ENCODE measurements around the gene CTNNB1.

The CTNNB1 gene

GRCh38 chr3:41182504-41183059 lies 16.7 kb upstream of the CTNNB1 start:
- in situ Hi-C loops (cut with HindIII; ENCODE audit: low pct_ligation_motif_present, low sequenced_read_pairs): no loop called here
- Histone ChIP-seq H3K27ac (no peak overlapping the region), H3K4me3 (ENCODE audit: low read depth, low read length) (no peak overlapping the region), H3K36me3 (replicated peaks) (no peaks in the 10 kb centered on the region), H3K27me3 (replicated peaks) (no peaks in the 10 kb centered on the region)
- no peak for DNase-seq
- TF ChIP-seq CTCF (IDR thresholded peaks at IDR 0.05; ENCODE audit: low read depth, low read length, missing control alignments): no peak

- no peaks in the 10 kb centered on the region for H3K27me3 ChIP-seq (replicated peaks)
- in situ Hi-C loops (cut with HindIII; ENCODE audit: low pct_ligation_motif_present, low sequenced_read_pairs): no loop called here
- TF ChIP-seq CTCF (IDR thresholded peaks at IDR 0.05; ENCODE audit: low read depth, low read length, missing control alignments): no peak
- no peaks in the 10 kb centered on the region for H3K36me3 ChIP-seq (replicated peaks)
- H3K27ac ChIP-seq: no peak overlapping the region
- no peak for DNase-seq
- no peak overlapping the region for H3K4me3 ChIP-seq (ENCODE audit: low read depth, low read length)
Observed at GRCh38 chr3:41184394-41184793, 14.9 kb upstream of the CTNNB1 start.

- no peaks in the 10 kb centered on the region for H3K36me3 ChIP-seq (replicated peaks)
- no peaks in the 10 kb centered on the region for H3K27me3 ChIP-seq (replicated peaks)
- no peak for DNase-seq
- H3K27ac ChIP-seq: no peak overlapping the region
- no peak for TF ChIP-seq CTCF (IDR thresholded peaks at IDR 0.05; ENCODE audit: low read depth, low read length, missing control alignments)
- in situ Hi-C loops (cut with HindIII; ENCODE audit: low pct_ligation_motif_present, low sequenced_read_pairs): no loop called here
- H3K4me3 ChIP-seq (ENCODE audit: low read depth, low read length): no peak overlapping the region
Observed at GRCh38 chr3:41186297-41186696, 13.0 kb upstream of the CTNNB1 start.

- Histone ChIP-seq H3K27me3 (replicated peaks) (no peaks in the 10 kb centered on the region), H3K4me3 (ENCODE audit: low read depth, low read length) (no peak overlapping the region), H3K27ac (no peak overlapping the region), H3K36me3 (replicated peaks) (no peaks in the 10 kb centered on the region)
- TF ChIP-seq CTCF (IDR thresholded peaks at IDR 0.05; ENCODE audit: low read depth, low read length, missing control alignments): no peak
- in situ Hi-C loops (cut with HindIII; ENCODE audit: low pct_ligation_motif_present, low sequenced_read_pairs): no loop called here
- DNase-seq: no peak
Observed at GRCh38 chr3:41188306-41188705, 11.0 kb upstream of the CTNNB1 start.

GRCh38 chr3:41190509-41191284 lies 8.6 kb upstream of the CTNNB1 start:
- no peak for TF ChIP-seq CTCF (IDR thresholded peaks at IDR 0.05; ENCODE audit: low read depth, low read length, missing control alignments)
- DNase-seq: no peak
- Histone ChIP-seq H3K4me3 (ENCODE audit: low read depth, low read length) (no peak overlapping the region), H3K36me3 (replicated peaks) (no peaks in the 10 kb centered on the region), H3K27me3 (replicated peaks) (no peaks in the 10 kb centered on the region), H3K27ac (no peak overlapping the region)
- in situ Hi-C loops (cut with HindIII; ENCODE audit: low pct_ligation_motif_present, low sequenced_read_pairs): no loop called here

Data from brain microvascular endothelial cell (primary cell).